H9 (cell line): ENCODE data around the gene RTN4R. TPM values are rescaled to one million over a fixed set of nuclear protein-coding genes. Genes with fewer than 3 reads are reported as not detected.

Source experiments
- DNase-seq: peaks from one replicate; pipeline ENCODE4 v3.0.0-alpha.2; 2017
- H2AFZ ChIP-seq: one replicate; pipeline ENCODE4 v1.6.1; 2013; ENCODE audit warnings: mild to moderate bottlenecking, low read length, control low read depth, moderate library complexity
- H2AK5ac ChIP-seq: 2 replicates; pipeline ENCODE4 v1.6.1; 2013; ENCODE audit warnings: low read length, control low read depth, mixed read lengths; ENCODE audit not compliant: insufficient read length
- H2BK120ac ChIP-seq: one replicate; pipeline ENCODE4 v1.6.1; 2013; ENCODE audit warnings: low read depth, mild to moderate bottlenecking, low read length, control low read depth, inconsistent platforms; ENCODE audit not compliant: poor library complexity, severe bottlenecking
- H2BK12ac ChIP-seq: 2 replicates; pipeline ENCODE4 v1.6.1; 2013; ENCODE audit warnings: low read length, control low read depth, mixed read lengths, low read depth; ENCODE audit not compliant: insufficient read length
- H2BK15ac ChIP-seq: 2 replicates; pipeline ENCODE4 v1.6.1; 2013; ENCODE audit warnings: low read depth, low read length, control low read depth
- H2BK20ac ChIP-seq: one replicate; pipeline ENCODE4 v1.6.1; 2013; ENCODE audit warnings: low read depth, mild to moderate bottlenecking, low read length, control low read depth, inconsistent platforms; ENCODE audit not compliant: poor library complexity, severe bottlenecking
- H2BK5ac ChIP-seq: 2 replicates; pipeline ENCODE4 v1.6.1; 2013; ENCODE audit warnings: low read length, control low read depth, mixed read lengths; ENCODE audit not compliant: insufficient read length
- H3K14ac ChIP-seq: 2 replicates; pipeline ENCODE4 v1.6.1; 2013; ENCODE audit warnings: low read length, control low read depth; ENCODE audit not compliant: insufficient read depth
- H3K18ac ChIP-seq: 2 replicates; pipeline ENCODE4 v1.6.1; 2013; ENCODE audit warnings: low read depth, mild to moderate bottlenecking, mixed read lengths, low read length, control low read depth; ENCODE audit not compliant: insufficient read length
- H3K23ac ChIP-seq: 2 replicates; pipeline ENCODE4 v1.6.1; 2013; ENCODE audit warnings: low read length, control low read depth, mixed read lengths, low read depth; ENCODE audit not compliant: insufficient read length
- H3K23me2 ChIP-seq: 2 replicates; pipeline ENCODE4 v1.6.1; 2013; ENCODE audit warnings: low read depth, mild to moderate bottlenecking, mixed read lengths, low read length, control low read depth; ENCODE audit not compliant: insufficient read length, poor library complexity, severe bottlenecking
- H3K27ac ChIP-seq: 2 replicates; pipeline ENCODE4 v1.5.1; 2013; ENCODE audit warnings: low read length, control low read depth, mixed read lengths, low read depth; ENCODE audit not compliant: insufficient read length
- H3K27me3 ChIP-seq: 2 replicates; pipeline ENCODE4 v1.6.1; 2013; ENCODE audit warnings: low read length, control low read depth, inconsistent platforms; ENCODE audit not compliant: insufficient read depth
- H3K4ac ChIP-seq: 2 replicates; pipeline ENCODE4 v1.6.1; 2013; ENCODE audit warnings: low read depth, mild to moderate bottlenecking, control low read depth, inconsistent platforms, low read length, moderate library complexity
- H3K4me1 ChIP-seq: 2 replicates; pipeline ENCODE4 v1.6.1; 2013; ENCODE audit warnings: low read length, control low read depth, inconsistent platforms; ENCODE audit not compliant: insufficient read depth
- H3K4me2 ChIP-seq: 2 replicates; pipeline ENCODE4 v1.6.1; 2013; ENCODE audit warnings: low read length, control low read depth, mixed read lengths; ENCODE audit not compliant: insufficient read length, insufficient read depth
- H3K56ac ChIP-seq: 2 replicates; pipeline ENCODE4 v1.6.1; 2013; ENCODE audit warnings: low read depth, mild to moderate bottlenecking, mixed read lengths, low read length, control low read depth; ENCODE audit not compliant: insufficient read length
- H3K79me1 ChIP-seq: 2 replicates; pipeline ENCODE4 v1.6.1; 2013; ENCODE audit warnings: low read depth, mild to moderate bottlenecking, moderate library complexity, low read length, control low read depth, inconsistent platforms; ENCODE audit not compliant: insufficient read depth, poor library complexity, severe bottlenecking
- H3K79me2 ChIP-seq: 2 replicates; pipeline ENCODE4 v1.6.1; 2013; ENCODE audit warnings: low read length, control low read depth, inconsistent platforms; ENCODE audit not compliant: insufficient read depth
- H3K9ac ChIP-seq: 2 replicates; pipeline ENCODE4 v1.6.1; 2013; ENCODE audit warnings: low read length, control low read depth, mixed read lengths; ENCODE audit not compliant: insufficient read length; ENCODE audit errors: extremely low read depth
- H3K9me3 ChIP-seq: one replicate; pipeline ENCODE4 v1.6.1; 2013; ENCODE audit warnings: low read depth, low read length, inconsistent platforms; ENCODE audit not compliant: control insufficient read depth
- H3T11ph ChIP-seq: one replicate; pipeline ENCODE4 v1.6.1; 2013; ENCODE audit warnings: mild to moderate bottlenecking, low read length, control low read depth, inconsistent platforms
- H4K20me1 ChIP-seq: one replicate; pipeline ENCODE4 v1.6.1; 2013; ENCODE audit not compliant: control insufficient read depth, insufficient read length, insufficient read depth
- H4K5ac ChIP-seq: 2 replicates; pipeline ENCODE4 v1.6.1; 2013; ENCODE audit warnings: low read depth, mild to moderate bottlenecking, mixed read lengths, low read length, control low read depth; ENCODE audit not compliant: insufficient read length
- H4K8ac ChIP-seq: replicated peaks from 2 replicates; pipeline ENCODE4 v1.6.1; 2013; ENCODE audit warnings: low read length, control low read depth, mixed read lengths, low read depth; ENCODE audit not compliant: insufficient read length
- H4K91ac ChIP-seq: 2 replicates; pipeline ENCODE4 v1.6.1; 2013; ENCODE audit warnings: low read depth, mild to moderate bottlenecking, moderate library complexity, mixed read lengths, low read length, control low read depth; ENCODE audit not compliant: insufficient read length
- H3K27ac Mint-ChIP-seq, 3 experiments: 2 replicates in 2 of 3; 3 replicates in 1 of 3; pipeline ENCODE4 v1.8.0; 2020 to 2021; ENCODE audit warnings: mixed read lengths in 3 of 3, mild to moderate bottlenecking in 1 of 3, moderate library complexity in 1 of 3
- H3K27me3 Mint-ChIP-seq: 2 replicates; pipeline ENCODE4 v1.8.0; 2021; ENCODE audit warnings: low read depth, mild to moderate bottlenecking, moderate library complexity, mixed read lengths
- H3K36me3 Mint-ChIP-seq, 3 experiments: 2 replicates in 2 of 3; 3 replicates in 1 of 3; pipeline ENCODE4 v1.8.0; 2020 to 2021; ENCODE audit warnings: low read depth in 3 of 3, mixed read lengths in 3 of 3; ENCODE audit not compliant: insufficient read depth in 1 of 3
- H3K4me1 Mint-ChIP-seq, 2 experiments: 2 replicates each; pipeline ENCODE4 v1.8.0; 2020; ENCODE audit warnings: mixed read lengths in 2 of 2
- H3K4me3 Mint-ChIP-seq, 2 experiments: 2 replicates in 1 of 2; 3 replicates in 1 of 2; pipeline ENCODE4 v1.8.0; 2020 to 2021; ENCODE audit warnings: mild to moderate bottlenecking in 2 of 2, mixed read lengths in 2 of 2, moderate library complexity in 1 of 2
- H3K9me3 Mint-ChIP-seq, 2 experiments: 2 replicates in 1 of 2; 3 replicates in 1 of 2; pipeline ENCODE4 v1.8.0; 2020; ENCODE audit warnings: mild to moderate bottlenecking in 2 of 2, mixed read lengths in 2 of 2, moderate library complexity in 1 of 2
- CTCF ChIP-seq: fragments of 200-600 bp; sonication (generic); conservative IDR thresholded peaks from 3 replicates; pipeline ENCODE4 v1.8.0; 2021; ENCODE audit warnings: antibody characterized with exemption, mild to moderate bottlenecking
- WGBS: extraction: QIAGEN DNeasy Blood & Tissue Kit; methylation state at CpG from one replicate; pipeline ENCODE4 v1.1.7; 2013; ENCODE audit warnings: missing lambda C conversion rate, low lambda C conversion rate, mixed read lengths; ENCODE audit not compliant: insufficient read length; ENCODE audit errors: extremely low coverage; 5-methylcytosine and 5-hydroxymethylcytosine counted together
- total RNA-seq: library from RNA; stranded (reverse); gene quantifications from 2 replicates; pipeline ENCODE4 v1.2.1, GENCODE V29; 2021

RTN4R gene
- total RNA-seq, 1 experiment from 2014 or later, result 19.0 TPM

GRCh38 chr22:20243537-20244249 lies 24.4 kb downstream of the RTN4R start:
- no peaks in the 10 kb centered on the region for H3K9me3 Mint-ChIP-seq
- H4K5ac ChIP-seq, result no peak overlapping the region
- no peak overlapping the region for H3K56ac ChIP-seq
- no peak overlapping the region for H2BK5ac ChIP-seq
- no peak overlapping the region for H3K23ac ChIP-seq
- no peak overlapping the region for H3K27ac ChIP-seq
- H3K4me1 Mint-ChIP-seq, result peaks cover 27 to 39% of the 10 kb centered on the region in 2 experiments
- H2BK120ac ChIP-seq, result no peak overlapping the region
- no peak overlapping the region for H2BK12ac ChIP-seq
- no peak overlapping the region for H3K4me3 Mint-ChIP-seq
- H3T11ph ChIP-seq, result no peak overlapping the region
- no peak overlapping the region for H2AK5ac ChIP-seq
- no peaks in the 10 kb centered on the region for H3K79me2 ChIP-seq
- H3K27me3 Mint-ChIP-seq, result no peaks in the 10 kb centered on the region
- H3K27ac Mint-ChIP-seq, result peak overlapping the region; percentile 68 to 84 (median 79); a peak in 3 of 7 replicates
- no peak overlapping the region for H4K91ac ChIP-seq
- WGBS, result no CpG with 5 or more reads among the region's 16 CpGs
- H2AFZ ChIP-seq, result no peak overlapping the region
- H3K23me2 ChIP-seq, result no peaks in the 10 kb centered on the region
- H3K9me3 ChIP-seq, result no peaks in the 10 kb centered on the region
- peak; percentile 64 for DNase-seq
- H4K8ac ChIP-seq, result no peak overlapping the region
- no peak overlapping the region for H3K4me2 ChIP-seq
- H3K18ac ChIP-seq, result no peak overlapping the region
- H4K20me1 ChIP-seq, result peaks cover 5% of the 10 kb centered on the region
- H3K27me3 ChIP-seq, result no peaks in the 10 kb centered on the region
- H3K9ac ChIP-seq, result no peak overlapping the region
- TF ChIP-seq CTCF, result no peak
- H3K4ac ChIP-seq, result no peak overlapping the region
- H3K36me3 Mint-ChIP-seq, result peaks cover 3 to 8% (median 3%) of the 10 kb centered on the region in 3 experiments; a peak in 4 of 7 replicates
- H3K4me1 ChIP-seq, result peaks cover 5% of the 10 kb centered on the region; the same call in 1 of the 2 replicates
- H3K14ac ChIP-seq, result no peak overlapping the region
- H2BK15ac ChIP-seq, result no peak overlapping the region
- H3K79me1 ChIP-seq, result no peaks in the 10 kb centered on the region
- no peak overlapping the region for H2BK20ac ChIP-seq
